ENCODE results near the gene SLC7A8.

The SLC7A8 gene

DNA sequence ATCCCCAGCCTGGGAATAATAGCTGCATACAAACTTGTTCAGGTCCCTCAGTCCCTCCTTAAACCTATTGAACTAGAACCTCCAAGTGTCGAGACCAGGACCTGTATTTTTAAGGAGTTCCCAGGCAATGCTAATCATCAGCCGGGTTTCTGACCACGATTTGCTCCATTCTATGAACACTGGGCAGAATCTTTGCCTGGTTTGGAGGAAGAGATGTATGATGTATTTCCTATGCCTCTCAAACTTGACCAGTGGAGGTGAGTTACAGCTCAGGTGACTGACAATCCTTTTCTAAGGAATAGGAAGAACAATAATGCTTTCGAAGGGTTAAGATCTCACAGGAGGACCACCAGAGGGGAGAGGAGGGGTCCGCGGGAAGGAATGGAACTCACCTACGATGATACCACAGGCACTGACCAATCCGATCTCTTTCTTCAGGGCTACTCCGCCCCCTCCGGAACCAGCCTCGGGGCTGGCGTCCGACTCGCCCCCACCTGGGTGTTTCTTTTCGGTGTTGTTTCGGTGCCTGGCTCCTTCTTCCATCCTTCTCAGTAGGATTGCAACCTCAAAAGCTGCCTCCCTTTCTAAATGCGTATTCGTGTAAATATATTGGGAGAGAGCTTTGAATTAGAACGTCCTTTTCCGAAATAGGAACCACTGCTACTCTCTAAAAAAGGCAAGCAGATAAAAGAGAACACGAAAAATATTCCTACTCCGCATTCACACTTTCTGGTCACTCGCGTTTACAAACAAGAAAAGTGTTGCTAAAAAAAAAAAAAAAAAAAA lies 895 bp downstream of the SLC7A8 start:
- DNase-seq (ENCODE audit: low read depth): no peak

DNA sequence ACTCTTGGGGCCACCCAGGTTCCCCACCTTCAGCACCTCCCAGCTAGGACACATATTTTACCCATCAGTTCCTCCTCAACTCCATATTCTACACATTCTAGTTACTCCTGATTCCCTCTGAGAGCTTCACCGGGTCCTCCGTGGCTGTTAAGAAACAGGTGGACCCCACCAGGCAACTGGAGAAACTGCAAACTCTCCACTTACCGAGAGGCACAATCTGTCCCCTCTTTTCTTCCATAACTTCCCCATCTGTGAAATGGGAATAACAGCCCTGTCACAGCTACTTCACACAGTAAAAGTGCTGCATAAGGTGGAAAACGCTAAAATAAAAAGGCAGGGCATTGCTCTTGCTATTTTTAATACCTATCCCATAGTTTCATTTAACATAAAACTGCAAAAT lies 1.5 kb downstream of the SLC7A8 start:
- DNase-seq (ENCODE audit: low read depth): no peak

GRCh38 chr14:23181453-23181852 lies 2.0 kb downstream of the SLC7A8 start:
- DNase-seq (ENCODE audit: low read depth): no peak

GRCh38 chr14:23177181-23177580 lies 6.3 kb downstream of the SLC7A8 start:
- peak; percentile 30 for DNase-seq (ENCODE audit: low read depth)

DNA sequence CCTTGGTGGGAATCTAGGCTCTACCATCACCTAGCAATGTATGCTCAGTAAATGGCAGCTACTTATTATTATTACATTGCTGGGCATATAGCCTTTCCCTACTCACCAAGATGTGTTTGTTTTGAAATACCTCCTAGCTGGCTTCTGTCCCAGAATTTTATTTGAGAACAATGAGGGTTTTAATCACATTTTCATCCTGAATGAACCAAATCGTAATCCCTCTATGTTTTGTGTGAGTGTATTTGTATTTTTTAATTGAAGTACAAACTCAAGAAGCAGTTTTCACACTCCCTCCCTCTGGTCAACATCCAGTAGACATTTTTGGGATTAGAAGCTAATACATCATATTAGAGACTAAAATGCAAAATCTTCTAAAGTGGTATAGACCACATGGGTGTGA lies 7.6 kb downstream of the SLC7A8 start:
- DNase-seq (ENCODE audit: low read depth): peak; percentile 52

DNA sequence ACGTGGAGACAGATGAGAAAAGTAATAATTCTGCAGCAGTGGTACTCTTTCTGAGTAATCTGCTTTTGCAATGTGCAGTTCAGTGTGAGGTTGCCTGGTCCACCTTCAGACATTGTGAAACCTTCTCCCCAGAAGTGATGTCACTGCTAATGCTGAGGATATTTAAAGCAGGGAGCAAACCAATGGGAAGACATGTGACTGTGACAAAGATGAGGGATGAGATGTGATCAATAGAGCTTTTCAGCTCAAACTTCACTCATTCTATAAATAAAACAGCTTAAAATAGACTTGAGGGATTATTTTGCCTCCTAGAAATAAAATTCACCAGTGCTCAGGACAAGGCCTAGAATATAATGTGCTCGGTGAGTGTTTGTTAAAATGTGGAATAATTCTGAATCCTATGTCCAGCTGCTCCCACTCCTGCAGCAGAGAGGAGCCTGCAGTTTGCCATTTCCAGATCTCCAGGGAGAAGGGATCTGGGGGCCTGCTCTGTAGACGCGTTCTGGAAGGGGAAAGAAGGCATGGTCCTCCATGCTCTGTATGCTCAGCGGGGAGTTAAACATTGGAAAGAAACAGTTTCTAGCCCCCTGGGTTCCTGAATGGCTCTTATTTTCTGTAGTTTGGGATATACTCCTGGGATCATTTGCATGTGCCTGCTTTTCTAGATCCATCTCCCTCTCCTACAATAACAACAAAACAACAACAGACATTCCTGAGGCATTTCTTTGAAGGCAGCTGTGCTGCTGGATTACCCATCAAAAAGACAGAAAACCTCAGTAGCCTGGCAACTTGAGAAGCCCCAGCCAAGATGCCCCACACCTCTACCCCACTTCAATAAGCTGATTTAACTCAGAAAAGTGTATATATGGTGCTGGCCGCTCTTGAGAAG lies 8.9 kb downstream of the SLC7A8 start:
- peak; percentile 92 for DNase-seq (ENCODE audit: low read depth)

GRCh38 chr14:23173796-23174195 lies 9.7 kb downstream of the SLC7A8 start:
- DNase-seq (ENCODE audit: low read depth): no peak

- no peak for DNase-seq (ENCODE audit: low read depth)
Observed at GRCh38 chr14:23173031-23173430, 10.4 kb downstream of the SLC7A8 start.

DNA sequence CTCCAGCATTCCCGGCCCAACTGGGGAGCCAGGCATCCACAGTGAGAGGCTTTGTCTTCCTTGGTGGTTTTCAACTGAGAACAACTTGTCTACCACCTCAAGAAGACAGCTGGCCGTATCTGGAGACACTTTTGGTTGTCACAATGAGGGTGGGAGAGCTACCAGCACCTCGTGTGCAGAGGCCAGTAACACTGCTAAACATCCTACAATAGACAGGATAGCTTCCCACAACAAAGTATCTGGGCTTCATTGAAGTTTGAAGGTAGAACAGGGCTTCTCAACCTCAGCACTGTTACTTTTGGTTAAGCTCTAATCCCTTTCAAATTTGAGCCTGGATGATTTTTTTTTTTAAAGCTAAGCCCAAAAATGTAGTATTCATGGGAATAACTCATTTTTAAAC lies 10.9 kb downstream of the SLC7A8 start:
- no peak for DNase-seq (ENCODE audit: low read depth)

DNA sequence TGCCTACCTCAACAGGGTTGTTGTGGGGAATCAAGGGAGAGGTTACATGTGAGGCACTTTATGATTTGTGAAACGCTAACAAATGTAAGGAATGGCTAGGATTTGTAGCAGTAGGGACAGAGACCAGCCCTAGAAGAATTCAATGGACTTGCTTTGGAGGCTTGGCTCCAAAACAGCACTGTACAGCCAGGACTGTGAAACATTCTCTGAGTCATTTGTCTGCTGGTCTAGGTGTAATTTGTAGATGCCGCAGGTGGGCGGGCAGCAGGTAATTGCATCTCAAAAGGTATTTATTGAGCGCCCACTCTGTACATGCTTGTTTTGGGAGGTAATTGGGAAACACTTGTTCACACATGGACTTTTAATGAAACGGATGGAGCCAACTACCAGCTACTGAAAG lies 11.4 kb downstream of the SLC7A8 start:
- no peak for DNase-seq (ENCODE audit: low read depth)

DNA sequence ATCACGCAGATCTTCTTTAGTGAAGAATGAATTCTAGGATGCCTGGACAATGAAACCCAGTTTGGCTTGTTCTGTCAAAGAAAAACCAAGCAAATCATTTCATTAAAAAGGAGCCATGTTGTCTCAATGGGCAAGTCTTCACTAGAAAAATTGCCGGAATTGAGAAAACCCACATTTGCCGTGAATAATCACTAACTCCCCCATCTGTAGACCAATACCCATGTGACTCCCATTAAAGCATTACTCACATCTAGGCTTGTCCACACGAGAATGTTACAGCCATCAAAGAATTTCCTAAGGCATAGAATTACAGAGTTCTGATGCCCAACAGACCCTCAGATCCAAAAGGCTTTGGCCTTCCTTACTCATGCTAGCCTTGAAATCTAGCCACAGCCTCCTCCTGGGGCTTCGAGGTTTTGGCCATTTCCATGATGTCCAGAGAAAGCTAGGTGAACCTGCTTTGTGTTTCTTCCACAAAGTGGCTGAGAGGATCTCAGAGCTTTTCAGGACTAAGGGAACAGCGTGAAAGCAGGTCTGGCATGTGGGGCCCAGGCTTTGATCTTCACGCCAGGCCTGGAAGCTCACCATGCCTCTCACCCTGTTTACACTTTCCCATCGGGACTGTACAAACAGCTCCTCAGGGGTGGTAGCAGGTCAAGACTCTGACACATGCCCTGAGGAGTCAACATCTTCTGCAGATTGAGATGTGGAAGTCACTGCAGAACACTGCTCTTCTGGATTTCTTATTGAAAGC lies 12.1 kb downstream of the SLC7A8 start:
- DNase-seq (ENCODE audit: low read depth): peak; percentile 85

GRCh38 chr14:23169622-23170021 lies 13.8 kb downstream of the SLC7A8 start:
- DNase-seq (ENCODE audit: low read depth): no peak

GRCh38 chr14:23168246-23168645 lies 15.2 kb downstream of the SLC7A8 start:
- peak; percentile 36 for DNase-seq (ENCODE audit: low read depth)

DNA sequence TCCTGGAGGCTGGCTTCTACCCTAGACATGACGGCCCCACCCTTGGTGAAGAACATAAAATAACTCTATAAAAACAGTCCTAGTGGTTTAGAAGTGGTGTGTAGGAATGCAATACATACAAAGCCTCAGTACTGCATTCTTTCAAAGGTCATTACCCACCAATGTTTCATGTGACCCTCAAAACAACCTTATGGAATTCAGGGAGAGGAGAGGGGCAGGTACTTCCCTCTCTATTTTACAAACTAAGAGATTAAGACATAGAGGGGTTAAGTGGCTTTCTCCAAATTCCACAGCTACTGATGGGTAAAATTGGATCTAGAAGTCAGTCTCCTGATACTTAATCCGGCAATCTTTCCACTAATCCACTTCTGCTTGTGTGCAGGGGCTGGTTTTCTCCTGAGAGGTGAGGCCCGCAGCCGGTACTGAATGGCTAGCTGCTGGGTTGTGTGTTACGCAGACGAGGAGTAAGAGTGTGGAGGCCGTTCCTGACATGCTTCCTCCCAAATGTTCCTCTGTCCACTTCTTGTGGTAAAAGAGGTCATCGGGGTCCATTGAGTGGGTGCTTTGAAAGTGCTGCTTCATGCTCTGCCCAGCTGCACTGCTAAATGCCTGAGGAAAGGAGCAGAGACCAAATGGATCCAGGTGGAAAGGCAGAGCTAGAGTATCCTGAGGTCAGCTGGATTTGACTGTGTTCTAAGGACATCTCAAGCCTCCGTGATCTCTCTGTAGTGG lies 16.2 kb downstream of the SLC7A8 start:
- peak; percentile 34 for DNase-seq (ENCODE audit: low read depth)

DNA sequence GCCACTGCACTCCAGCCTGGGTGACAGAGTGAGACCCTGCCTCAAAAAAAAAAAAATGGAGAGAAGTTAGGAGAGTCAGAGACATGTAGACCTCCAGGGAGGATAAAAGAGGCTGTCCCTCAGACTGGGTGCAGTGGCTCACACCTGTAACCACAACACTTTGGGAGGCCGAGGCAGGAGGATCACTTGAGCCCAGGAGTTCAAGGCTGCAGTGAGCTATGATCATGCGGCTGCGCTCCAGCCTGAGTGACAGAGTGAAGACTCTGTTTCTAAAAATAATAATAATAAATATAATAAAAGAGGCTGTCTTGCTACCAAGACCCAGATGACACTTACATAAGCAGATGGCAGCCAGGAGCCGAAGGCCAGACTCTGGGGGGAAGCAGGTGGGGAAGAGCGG lies 18.5 kb downstream of the SLC7A8 start:
- no peak for DNase-seq (ENCODE audit: low read depth)

DNA sequence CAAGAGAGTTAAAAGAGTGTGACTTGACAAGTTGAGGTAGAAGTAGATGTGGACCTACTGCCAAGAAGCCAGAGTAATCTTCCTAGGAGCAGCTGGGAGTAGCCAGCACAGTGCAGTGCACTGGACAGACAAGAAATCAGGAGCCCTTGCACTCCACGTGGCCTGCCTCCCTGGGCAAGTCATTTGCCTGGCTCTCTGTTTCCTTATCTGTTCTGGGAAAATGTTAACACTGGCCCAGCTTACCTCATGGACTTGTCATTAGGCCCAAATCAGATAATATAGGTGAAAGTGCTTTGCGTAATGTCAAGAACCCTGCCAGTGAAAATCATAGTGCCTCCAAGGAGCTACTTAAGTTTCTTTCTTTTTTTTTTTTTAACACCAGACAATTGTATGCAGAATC lies 19.2 kb downstream of the SLC7A8 start:
- peak; percentile 63 for DNase-seq (ENCODE audit: low read depth)

DNA sequence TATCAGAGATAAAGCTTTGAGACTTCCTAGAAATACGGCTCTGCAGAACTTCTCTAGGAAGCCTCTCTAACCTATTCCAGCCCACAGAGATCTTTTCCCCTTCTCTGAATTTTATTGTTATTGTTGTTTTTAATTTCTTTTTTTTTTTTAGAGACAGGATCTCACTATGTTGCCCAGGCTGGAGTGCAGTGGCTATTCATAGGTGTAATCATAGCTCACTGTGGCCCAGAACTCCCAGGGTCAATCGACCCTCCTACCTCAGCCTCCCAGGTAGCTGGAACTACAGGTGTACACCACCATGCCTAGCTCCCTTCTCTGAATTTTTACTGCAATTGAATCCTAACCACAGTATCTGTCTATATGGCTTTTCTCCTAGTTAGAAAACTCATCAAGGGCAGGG lies 19.6 kb downstream of the SLC7A8 start:
- DNase-seq (ENCODE audit: low read depth): no peak

DNA sequence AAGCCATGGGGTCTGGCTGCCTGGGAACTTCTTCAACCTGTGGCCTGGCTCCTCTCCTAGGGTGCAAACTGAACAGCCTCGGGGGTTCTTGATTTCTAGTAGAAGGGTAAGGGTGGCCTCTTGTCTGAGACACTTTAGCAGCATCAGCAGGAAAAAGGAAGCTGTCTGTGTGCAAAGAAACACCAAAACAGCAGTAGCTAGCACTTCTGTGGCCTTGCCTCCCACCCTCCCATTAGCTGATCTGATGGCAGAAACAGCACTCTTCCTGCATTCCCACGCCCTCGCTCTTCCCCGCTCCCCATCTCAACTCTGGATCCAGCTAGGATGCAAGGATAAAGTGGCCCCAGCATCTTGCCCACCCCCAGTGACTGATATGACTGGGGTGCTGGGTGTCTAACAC lies 20.7 kb downstream of the SLC7A8 start:
- no peak for DNase-seq (ENCODE audit: low read depth)

GRCh38 chr14:23162005-23162404 lies 21.5 kb downstream of the SLC7A8 start:
- DNase-seq (ENCODE audit: low read depth): no peak

DNA sequence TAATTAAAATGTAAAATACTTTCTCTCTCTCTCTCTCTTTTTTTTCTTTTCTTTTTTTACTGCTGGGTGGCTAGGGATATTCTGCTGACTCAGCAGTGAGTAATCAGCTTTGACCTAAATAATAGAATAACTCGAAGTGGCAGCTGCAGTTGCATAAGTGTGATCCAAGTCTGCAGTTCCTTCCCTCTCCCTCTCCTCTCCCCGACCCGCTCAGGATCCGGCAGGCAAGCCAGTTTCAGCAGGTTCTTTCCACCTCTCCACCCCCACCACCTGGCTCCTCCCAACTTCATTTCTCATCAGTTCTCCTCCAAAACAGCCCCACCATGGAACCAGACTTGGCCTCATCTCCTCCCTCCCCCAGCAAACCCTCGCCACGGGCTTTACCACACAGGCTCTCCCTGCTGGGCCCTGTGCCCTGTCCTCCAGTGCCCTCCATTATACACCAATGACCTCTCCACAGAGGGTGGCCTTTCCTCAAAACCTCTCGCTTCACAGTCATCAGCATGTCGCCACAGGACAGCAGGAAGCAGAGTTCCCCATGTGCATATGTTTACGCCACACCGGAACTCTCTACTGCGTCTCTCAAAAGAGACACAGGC lies 22.4 kb downstream of the SLC7A8 start:
- peak; percentile 95 for DNase-seq (ENCODE audit: low read depth)

DNA sequence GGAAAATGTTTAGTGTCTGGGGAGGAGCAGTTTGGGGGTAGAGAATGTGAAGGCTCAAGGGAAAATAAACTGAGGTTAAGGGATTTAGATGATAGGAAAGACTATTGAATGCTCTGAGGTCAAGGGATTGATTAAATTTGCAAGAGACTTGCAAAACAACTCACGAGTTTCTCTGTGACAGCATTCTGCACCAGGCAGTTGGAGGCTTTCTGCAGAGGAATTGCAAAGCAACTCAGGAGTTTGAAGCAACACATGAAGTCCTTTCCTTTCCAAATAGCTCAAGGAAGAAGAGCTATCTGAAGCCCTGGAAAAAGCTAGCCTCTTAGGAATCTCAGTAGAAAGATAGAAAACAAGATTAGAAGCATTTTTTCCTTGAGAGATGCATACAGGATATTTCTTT lies 23.9 kb downstream of the SLC7A8 start:
- peak; percentile 31 for DNase-seq (ENCODE audit: low read depth)

Measured in amniotic epithelial cell (primary cell).